Ovary (tissue), 9 donors: ENCODE results near the gene BTBD19. TPM values are rescaled to one million over a fixed set of nuclear protein-coding genes. Genes with fewer than 3 reads are reported as not detected.

Experiments
- DNase-seq, 5 donors: peaks; one replicate each; pipeline ENCODE4 v3.0.0-alpha.2; 2019 to 2020
- H3K27ac ChIP-seq, 2 donors: fragments of 200-600 bp; one replicate each; pipeline versions ENCODE4 v1.5.1 to v1.8.0; 2019 to 2022
- H3K27me3 ChIP-seq: fragments of 200-600 bp; one replicate; pipeline ENCODE4 v1.8.0; 2022
- H3K36me3 ChIP-seq: fragments of 200-600 bp; sonication (generic); one replicate; pipeline ENCODE4 v1.5.1; 2019
- H3K4me1 ChIP-seq: one replicate; pipeline ENCODE4 v1.8.1; 2013; ENCODE audit warnings: mild to moderate bottlenecking, moderate library complexity; ENCODE audit not compliant: insufficient read depth
- H3K4me3 ChIP-seq: fragments of 200-600 bp; sonication (generic); one replicate; pipeline ENCODE4 v1.5.1; 2017
- H3K9me3 ChIP-seq, 2 donors: fragments of 200-600 bp in 1 of 2; sonication (generic) in 1 of 2; one replicate each; pipeline versions ENCODE4 v1.5.1 to v1.8.1; 2013 to 2019; ENCODE audit warnings: mild to moderate bottlenecking in 1 of 2, moderate library complexity in 1 of 2
- EP300 ChIP-seq: sonication (generic); formaldehyde crosslinking; IDR thresholded peaks from one replicate; pipeline ENCODE4 v1.6.1; 2017; ENCODE audit warnings: antibody characterized with exemption
- POLR2A ChIP-seq: fragments of 450-650 bp; IDR thresholded peaks from one replicate; pipeline ENCODE4 v1.6.1; 2017; ENCODE audit warnings: antibody characterized with exemption, mild to moderate bottlenecking, moderate library complexity
- WGBS, 3 donors: extraction: QIAGEN DNeasy Blood & Tissue Kit in 1 of 3; methylation state at CpG; one replicate each; pipeline versions ENCODE4 v1.1.5 to v1.1.7; 2013 to 2017; 5-methylcytosine and 5-hydroxymethylcytosine counted together
- intact Hi-C, 4 donors: fragments of 100-400 bp; cut with DNase I; formaldehyde crosslinking; loops; one replicate each; pipeline versions ENCODE4 v1.11.0 to v1.15.1; 2022 to 2023
- polyA plus RNA-seq, 2 donors: library from polyadenylated mRNA; stranded (reverse); fragments of 200-250 nt in 1 of 2; fragments of 350-450 nt in 1 of 2; fragmentation: Illumina TruSeq in 1 of 2; extraction: RNeasy Lipid Tissue Mini Kit (QIAGEN cat#74804) in 1 of 2; gene quantifications; one replicate each; pipeline ENCODE4 v1.2.3, GENCODE V29; 2013 to 2014
- total RNA-seq, 7 donors: library from RNA; depleted of rRNA in 2 of 7; stranded (reverse); fragments of >200 nt in 2 of 7; fragmentation: NEBNext Ultra II Directional in 3 of 7; extraction: Animal tissue kit (Norgen Biotek cat#: 25700) in 3 of 7; gene quantifications; one replicate each; pipeline versions ENCODE4 v1.1.0 to v1.2.4, GENCODE V29; 2016 to 2023
- TF ChIP-seq, protein P1 (sequence below), 3 donors: fragments of 450-650 bp in 2 of 3; fragments of 200-600 bp in 1 of 3; IDR thresholded peaks; one replicate each; pipeline versions ENCODE4 v1.5.1 to v1.8.0; 2016 to 2022; ENCODE audit warnings: antibody characterized with exemption in 3 of 3, mild to moderate bottlenecking in 1 of 3
- donor health status: DM: no; HTN: no; CAD: no; lungs with moderate emphysema.
- donor health status: DM: no; HTN: no; CAD: no.
- donor health status: Bipolar disorder and iron deficiency.
- donor health status: DM: yes; HTN: yes; CAD: no.
- donor health status: DM: no; HTN: no; CAD: no.
- donor health status: DM: yes; HTN: yes; CAD: no.

The BTBD19 gene
- total and polyA plus RNA-seq, 9 donors, result 7.1 to 24.3 (median 15.0) TPM

DNA sequence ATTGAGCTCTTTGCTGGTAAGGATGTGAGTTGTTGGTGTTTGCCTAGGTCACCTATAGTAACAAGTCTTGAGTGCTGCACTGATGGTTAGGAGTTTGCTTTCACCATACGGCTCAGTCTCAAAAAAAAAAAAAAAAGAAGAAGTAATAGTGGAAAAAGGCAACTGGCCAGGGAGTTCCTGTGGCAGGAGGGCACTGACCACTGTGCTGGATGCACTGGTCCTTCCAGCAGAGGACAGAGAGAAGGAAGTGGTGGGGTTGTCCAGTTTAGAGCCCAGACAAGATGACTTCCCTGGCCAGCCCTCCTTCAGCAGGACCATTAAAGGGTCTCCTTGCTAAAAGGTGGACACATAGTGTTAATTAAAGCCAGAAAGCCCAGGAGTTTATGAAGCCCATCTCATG lies 46.6 kb downstream of the BTBD19 start:
- no peaks in the 10 kb centered on the region for H3K36me3 ChIP-seq
- no peaks in the 10 kb centered on the region for H3K4me1 ChIP-seq
- no peak overlapping the region for H3K27ac ChIP-seq
- intact Hi-C loops, result no loop called here
- H3K4me3 ChIP-seq, result no peak overlapping the region
- no peak for DNase-seq
- 85 to 94% (median 88%) methylated on average over 1 of the region's 1 CpG for WGBS, 3 donors
- H3K27me3 ChIP-seq, result no peaks in the 10 kb centered on the region
- H3K9me3 ChIP-seq, result no peaks in the 10 kb centered on the region
- no peak for TF ChIP-seq POLR2A
- TF ChIP-seq EP300, result no peak
- TF ChIP-seq, protein P1, sequence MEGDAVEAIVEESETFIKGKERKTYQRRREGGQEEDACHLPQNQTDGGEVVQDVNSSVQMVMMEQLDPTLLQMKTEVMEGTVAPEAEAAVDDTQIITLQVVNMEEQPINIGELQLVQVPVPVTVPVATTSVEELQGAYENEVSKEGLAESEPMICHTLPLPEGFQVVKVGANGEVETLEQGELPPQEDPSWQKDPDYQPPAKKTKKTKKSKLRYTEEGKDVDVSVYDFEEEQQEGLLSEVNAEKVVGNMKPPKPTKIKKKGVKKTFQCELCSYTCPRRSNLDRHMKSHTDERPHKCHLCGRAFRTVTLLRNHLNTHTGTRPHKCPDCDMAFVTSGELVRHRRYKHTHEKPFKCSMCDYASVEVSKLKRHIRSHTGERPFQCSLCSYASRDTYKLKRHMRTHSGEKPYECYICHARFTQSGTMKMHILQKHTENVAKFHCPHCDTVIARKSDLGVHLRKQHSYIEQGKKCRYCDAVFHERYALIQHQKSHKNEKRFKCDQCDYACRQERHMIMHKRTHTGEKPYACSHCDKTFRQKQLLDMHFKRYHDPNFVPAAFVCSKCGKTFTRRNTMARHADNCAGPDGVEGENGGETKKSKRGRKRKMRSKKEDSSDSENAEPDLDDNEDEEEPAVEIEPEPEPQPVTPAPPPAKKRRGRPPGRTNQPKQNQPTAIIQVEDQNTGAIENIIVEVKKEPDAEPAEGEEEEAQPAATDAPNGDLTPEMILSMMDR (IDR thresholded peaks at IDR 0.05), result no peak

DNA sequence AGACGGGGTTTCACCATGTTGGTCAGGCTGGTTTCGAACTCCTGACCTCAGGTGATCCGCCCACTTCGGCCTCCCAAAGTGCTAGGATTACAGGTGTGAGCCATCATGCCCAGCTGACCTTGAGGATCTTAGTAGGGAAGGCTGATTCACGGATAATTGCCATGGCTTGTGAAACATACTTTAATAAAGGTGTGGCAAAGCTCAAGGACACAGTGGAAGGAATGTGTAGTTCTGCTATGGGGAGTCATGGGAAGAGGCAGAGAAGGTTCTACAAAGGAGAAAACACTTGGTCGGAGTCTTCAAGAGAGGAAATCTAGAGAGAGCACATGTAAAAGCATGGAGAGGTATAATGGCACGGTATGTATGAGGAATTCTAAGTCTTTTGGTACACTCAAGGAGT lies 47.4 kb downstream of the BTBD19 start:
- Histone ChIP-seq H3K9me3 (no peaks in the 10 kb centered on the region), H3K27me3 (no peaks in the 10 kb centered on the region), H3K4me1 (no peaks in the 10 kb centered on the region), H3K27ac (no peak overlapping the region), H3K36me3 (no peaks in the 10 kb centered on the region), H3K4me3 (no peak overlapping the region)
- no peak for DNase-seq
- WGBS, 3 donors, result 65 to 80% (median 75%) methylated on average over 7 of the region's 7 CpGs
- intact Hi-C loops, result no loop called here
- TF ChIP-seq, protein P1 (IDR thresholded peaks at IDR 0.05), result no peak
- TF ChIP-seq POLR2A (no peak), EP300 (no peak)

DNA sequence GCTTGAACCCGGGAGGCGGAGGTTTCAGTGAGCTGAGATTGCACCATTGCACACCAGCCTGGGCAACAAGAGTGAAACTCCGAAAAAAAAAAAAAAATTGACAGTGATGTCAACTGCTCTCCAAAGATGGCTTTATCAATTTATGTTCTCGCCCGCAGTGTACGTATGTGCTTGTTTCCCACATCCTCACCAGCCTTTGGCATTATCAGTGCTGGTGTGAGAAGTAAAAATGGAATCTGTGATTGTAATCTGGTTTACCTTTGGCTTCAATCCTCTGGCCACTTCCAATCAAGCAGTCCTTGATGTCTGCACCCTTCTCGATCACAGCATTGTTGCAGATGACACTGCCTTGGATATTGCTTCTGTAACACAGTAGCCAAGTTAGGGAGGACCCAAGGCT lies 49.1 kb downstream of the BTBD19 start:
- TF ChIP-seq, protein P1 (IDR thresholded peaks at IDR 0.05), result no peak
- TF ChIP-seq EP300 (no peak), POLR2A (no peak)
- 94 to 96% (median 96%) methylated on average over 7 of the region's 7 CpGs for WGBS, 3 donors

DNA sequence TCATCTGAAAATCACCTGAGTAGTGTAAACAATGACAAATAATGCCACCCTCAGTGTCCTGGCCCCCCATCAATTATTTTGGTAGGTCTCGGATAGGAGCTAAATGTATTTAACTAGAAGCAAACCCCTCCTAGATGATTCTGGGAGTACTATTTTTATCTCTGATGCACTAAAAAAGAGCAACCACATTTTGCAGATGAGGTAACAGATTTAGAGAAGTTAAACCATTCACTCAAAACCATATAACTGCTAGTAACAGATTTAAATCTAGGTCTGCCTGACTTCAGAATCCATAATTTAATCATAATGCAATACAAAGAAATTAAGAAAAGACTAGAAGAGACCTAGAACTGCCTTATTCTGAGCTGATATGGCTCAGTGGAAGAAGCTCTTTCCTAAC lies 52.0 kb downstream of the BTBD19 start:
- Histone ChIP-seq H3K9me3 (no peaks in the 10 kb centered on the region), H3K4me1 (peaks cover 8% of the 10 kb centered on the region), H3K4me3 (no peak overlapping the region), H3K36me3 (no peaks in the 10 kb centered on the region), H3K27me3 (no peaks in the 10 kb centered on the region), H3K27ac (peak overlapping the region in 1 of 2 donors; percentile 8)
- intact Hi-C loops, result no loop called here
- DNase-seq, result no peak
- WGBS, 3 donors, result 34 to 58% (median 48%) methylated on average over 1 of the region's 1 CpG
- no peak for TF ChIP-seq POLR2A
- TF ChIP-seq, protein P1 (IDR thresholded peaks at IDR 0.05), result no peak
- TF ChIP-seq EP300, result no peak

More for the DNA sequence above, 49.1 kb downstream of the BTBD19 start:
- peaks cover 8% of the 10 kb centered on the region for H3K4me1 ChIP-seq
- no peak for DNase-seq
- no peak overlapping the region for H3K4me3 ChIP-seq
- no peaks in the 10 kb centered on the region for H3K36me3 ChIP-seq
- no peaks in the 10 kb centered on the region for H3K27me3 ChIP-seq
- H3K9me3 ChIP-seq, result no peaks in the 10 kb centered on the region
- intact Hi-C loops, result no loop called here
- H3K27ac ChIP-seq, result no peak overlapping the region
